ENCODE measurements around the gene TOP2A. TPM values are rescaled to one million over a fixed set of nuclear protein-coding genes. Genes with fewer than 3 reads are reported as not detected.

TOP2A gene
- total RNA-seq, 1 donor from 2014 or later = 91.0 TPM

DNA sequence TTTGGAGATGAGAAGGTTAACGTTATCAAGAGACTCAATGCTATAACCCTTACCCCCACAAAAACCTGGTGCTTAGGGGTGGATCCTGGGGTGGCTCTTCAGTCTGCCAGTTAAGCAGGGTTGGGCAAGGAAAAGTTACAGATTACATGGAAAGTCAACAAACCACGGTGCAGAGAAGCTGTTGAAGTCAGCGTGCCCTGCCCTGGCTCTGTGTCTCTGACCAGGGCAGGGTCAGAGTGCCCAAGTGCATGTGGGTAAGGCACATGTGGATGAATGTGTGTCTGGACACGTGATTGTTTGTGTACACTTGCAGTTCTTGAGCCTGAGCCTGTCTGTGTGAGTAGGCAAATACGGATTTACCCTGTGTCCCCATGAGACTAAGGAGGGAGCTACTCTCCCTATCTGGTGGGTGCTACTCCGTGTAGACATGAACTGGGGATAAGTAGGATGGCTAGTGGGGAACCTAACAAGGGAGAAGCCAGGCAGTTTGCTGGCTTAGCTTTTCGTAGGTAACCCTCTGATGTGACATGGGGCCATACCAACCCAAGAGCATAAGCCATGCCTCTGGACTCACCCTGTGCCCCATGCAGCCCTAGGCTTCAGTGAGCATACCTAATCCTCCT lies 31.1 kb upstream of the TOP2A start:
- Mint-ChIP-seq H3K36me3 (peaks cover under 1% of the 10 kb centered on the region), H3K4me1 (peaks cover 41% of the 10 kb centered on the region), H3K27me3 (ENCODE audit: low read depth) (peaks cover 17% of the 10 kb centered on the region), H3K27ac (no peak overlapping the region), H3K9me3 (no peaks in the 10 kb centered on the region), H3K4me3 (no peak overlapping the region)
- no peak for DNase-seq (ENCODE audit: low spot score in 2 of 2, unreplicated experiment in 2 of 2)
- TF ChIP-seq, protein P1, sequence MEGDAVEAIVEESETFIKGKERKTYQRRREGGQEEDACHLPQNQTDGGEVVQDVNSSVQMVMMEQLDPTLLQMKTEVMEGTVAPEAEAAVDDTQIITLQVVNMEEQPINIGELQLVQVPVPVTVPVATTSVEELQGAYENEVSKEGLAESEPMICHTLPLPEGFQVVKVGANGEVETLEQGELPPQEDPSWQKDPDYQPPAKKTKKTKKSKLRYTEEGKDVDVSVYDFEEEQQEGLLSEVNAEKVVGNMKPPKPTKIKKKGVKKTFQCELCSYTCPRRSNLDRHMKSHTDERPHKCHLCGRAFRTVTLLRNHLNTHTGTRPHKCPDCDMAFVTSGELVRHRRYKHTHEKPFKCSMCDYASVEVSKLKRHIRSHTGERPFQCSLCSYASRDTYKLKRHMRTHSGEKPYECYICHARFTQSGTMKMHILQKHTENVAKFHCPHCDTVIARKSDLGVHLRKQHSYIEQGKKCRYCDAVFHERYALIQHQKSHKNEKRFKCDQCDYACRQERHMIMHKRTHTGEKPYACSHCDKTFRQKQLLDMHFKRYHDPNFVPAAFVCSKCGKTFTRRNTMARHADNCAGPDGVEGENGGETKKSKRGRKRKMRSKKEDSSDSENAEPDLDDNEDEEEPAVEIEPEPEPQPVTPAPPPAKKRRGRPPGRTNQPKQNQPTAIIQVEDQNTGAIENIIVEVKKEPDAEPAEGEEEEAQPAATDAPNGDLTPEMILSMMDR (IDR thresholded peaks at IDR 0.05; ENCODE audit: unreplicated experiment) = no peak

DNA sequence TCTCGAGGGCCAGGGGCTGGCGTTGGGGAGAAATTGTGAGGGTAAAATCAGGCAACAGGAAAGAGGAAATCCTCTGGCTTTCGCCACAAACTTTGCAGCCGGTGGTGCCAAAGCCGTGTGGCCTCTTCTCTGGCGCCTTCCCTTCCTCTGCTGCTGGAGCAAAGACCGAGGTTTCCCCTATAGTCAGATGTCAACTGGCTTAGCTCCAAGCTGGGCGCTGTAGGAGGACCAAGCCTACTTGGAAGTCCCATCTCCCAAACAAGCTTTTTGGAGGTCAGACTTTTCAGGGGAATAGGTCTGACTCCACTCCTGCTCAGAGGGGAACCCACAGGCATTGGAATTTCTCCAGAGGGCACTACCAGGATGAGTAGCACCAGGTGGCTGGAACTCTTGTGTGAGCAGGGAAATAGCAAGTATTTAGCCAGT lies 30.5 kb upstream of the TOP2A start:
- Mint-ChIP-seq H3K27me3 (ENCODE audit: low read depth) (peaks cover 17% of the 10 kb centered on the region), H3K4me1 (peaks cover 41% of the 10 kb centered on the region), H3K9me3 (no peaks in the 10 kb centered on the region), H3K27ac (no peak overlapping the region), H3K36me3 (no peaks in the 10 kb centered on the region), H3K4me3 (no peak overlapping the region)
- DNase-seq (ENCODE audit: low spot score in 2 of 2, unreplicated experiment in 2 of 2) = no peak
- TF ChIP-seq, protein P1 (IDR thresholded peaks at IDR 0.05; ENCODE audit: unreplicated experiment) = no peak

DNA sequence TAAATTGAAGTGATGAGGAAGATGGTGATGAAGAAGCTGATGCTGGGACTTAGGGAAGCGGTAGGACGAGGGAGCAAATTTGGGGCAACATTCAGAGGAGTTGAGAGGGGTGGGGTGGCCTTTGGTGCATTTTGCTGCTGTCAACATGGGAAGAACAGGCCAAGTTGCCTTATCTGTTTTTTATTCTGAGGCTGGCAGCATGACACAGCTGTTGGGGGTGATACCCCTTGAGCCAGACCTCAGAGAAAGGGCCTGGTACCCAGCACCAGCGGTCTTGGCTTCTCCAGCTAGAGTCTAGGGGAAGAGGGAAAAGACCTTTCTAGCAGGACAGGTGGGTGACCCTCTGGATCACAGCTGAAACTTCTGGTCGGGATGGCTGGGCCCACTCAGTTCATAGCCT lies 30.1 kb upstream of the TOP2A start:
- no peaks in the 10 kb centered on the region for H3K36me3 Mint-ChIP-seq
- no peaks in the 10 kb centered on the region for H3K9me3 Mint-ChIP-seq
- no peak overlapping the region for H3K4me3 Mint-ChIP-seq
- DNase-seq (ENCODE audit: low spot score in 2 of 2, unreplicated experiment in 2 of 2) = no peak
- no peak overlapping the region for H3K27ac Mint-ChIP-seq
- TF ChIP-seq, protein P1 (IDR thresholded peaks at IDR 0.05; ENCODE audit: unreplicated experiment) = no peak
- peaks cover 41% of the 10 kb centered on the region for H3K4me1 Mint-ChIP-seq
- H3K27me3 Mint-ChIP-seq (ENCODE audit: low read depth) = peaks cover 17% of the 10 kb centered on the region

DNA sequence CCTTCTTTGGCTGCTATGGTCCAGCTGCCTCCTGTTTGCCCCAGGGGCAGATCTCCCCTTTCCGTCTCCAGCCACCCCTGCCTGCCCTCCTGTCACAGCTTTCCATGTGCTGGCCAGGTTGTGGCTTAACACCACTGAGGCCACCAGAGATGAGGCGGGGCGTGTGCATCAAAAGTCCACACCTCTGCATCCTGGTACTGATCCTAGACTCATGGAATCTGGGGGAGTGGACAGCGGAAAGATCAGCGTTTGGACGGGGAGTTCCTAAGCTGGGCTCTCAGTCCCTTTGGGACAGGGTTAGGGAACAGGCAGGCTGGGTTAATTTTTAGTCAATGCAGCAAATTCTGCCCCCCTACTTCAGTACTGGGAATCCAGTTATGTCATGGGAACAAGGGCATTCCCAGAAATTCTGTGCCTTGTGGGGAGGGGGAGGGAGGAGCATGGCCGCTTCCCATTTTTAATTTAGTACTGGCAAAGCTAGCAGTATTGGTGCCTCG lies 29.5 kb upstream of the TOP2A start:
- Mint-ChIP-seq H3K4me3 (no peak overlapping the region), H3K9me3 (no peaks in the 10 kb centered on the region), H3K27me3 (ENCODE audit: low read depth) (peaks cover 17% of the 10 kb centered on the region), H3K36me3 (no peaks in the 10 kb centered on the region), H3K27ac (no peak overlapping the region), H3K4me1 (peaks cover 39% of the 10 kb centered on the region)
- TF ChIP-seq, protein P1 (IDR thresholded peaks at IDR 0.05; ENCODE audit: unreplicated experiment) = no peak
- DNase-seq (ENCODE audit: low spot score in 2 of 2, unreplicated experiment in 2 of 2) = no peak

DNA sequence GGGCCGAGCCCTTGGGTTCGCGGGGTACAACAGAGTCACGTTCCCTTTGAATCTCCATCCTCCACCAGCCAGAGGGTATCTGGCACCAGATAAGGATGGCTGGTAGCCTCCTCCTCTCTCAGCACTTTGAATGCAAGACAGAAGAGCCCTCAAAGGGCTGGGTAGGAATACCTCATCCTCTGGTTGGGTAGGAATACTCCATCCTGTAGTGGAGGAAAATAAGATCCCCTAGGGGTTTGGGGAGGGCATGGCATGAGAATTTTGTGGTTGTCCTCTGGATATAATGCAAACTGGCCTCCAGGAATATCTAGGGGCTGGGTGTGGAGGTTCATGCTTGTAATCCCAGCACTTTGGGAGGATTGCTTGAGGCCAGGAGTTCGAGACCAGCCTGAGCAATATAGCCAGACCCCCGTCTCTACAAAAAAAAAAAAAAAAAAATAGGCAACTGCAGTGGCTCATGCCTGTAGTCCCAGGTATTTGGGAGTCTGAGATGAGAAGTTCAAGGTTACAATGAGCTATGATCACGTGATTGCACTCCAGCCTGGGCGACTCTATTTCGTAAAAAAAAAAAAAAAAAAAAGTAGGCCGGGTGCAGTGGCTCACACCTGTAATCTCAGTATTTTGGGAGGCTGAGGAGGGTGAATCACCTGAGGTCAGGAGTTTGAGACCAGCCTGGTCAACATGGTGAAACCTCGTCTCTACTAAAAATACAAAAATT lies 28.2 kb upstream of the TOP2A start:
- Mint-ChIP-seq H3K27ac (peak overlapping the region; percentile 89), H3K27me3 (ENCODE audit: low read depth) (peaks cover 17% of the 10 kb centered on the region), H3K9me3 (no peaks in the 10 kb centered on the region), H3K36me3 (no peaks in the 10 kb centered on the region), H3K4me1 (peaks cover 33% of the 10 kb centered on the region), H3K4me3 (peak overlapping the region; percentile 70)
- TF ChIP-seq, protein P1 (IDR thresholded peaks at IDR 0.05; ENCODE audit: unreplicated experiment) = no peak
- no peak for DNase-seq (ENCODE audit: low spot score in 2 of 2, unreplicated experiment in 2 of 2)
